GM12875 (cell line): ENCODE data around the gene ACTL8.
A peak's percentile ranks its signal among the peaks of the same experiment; 100 is the strongest.

Source experiments
- H3K4me3 ChIP-seq: one replicate; pipeline ENCODE4 v1.5.1; 2011; ENCODE audit warnings: low read depth, low read length, control low read depth
- CTCF ChIP-seq: IDR thresholded peaks from 2 replicates; pipeline ENCODE4 v1.5.1; 2011; ENCODE audit warnings: low read depth, mild to moderate bottlenecking, control low read depth, inconsistent platforms, low read length, moderate library complexity, borderline replicate concordance; ENCODE audit not compliant: insufficient read depth

The ACTL8 gene

GRCh38 chr1:17755120-17755519, at the start of gene ACTL8:
Gene ACTL8, plus strand, starts transcription at chr1:17755333. Its CDS starts 67,676 bp downstream, at chr1:17823009.
- peak; percentile 48; the same call in 1 of the 2 replicates for TF ChIP-seq CTCF
- no peak within 1 kb of the TSS for H3K4me3 ChIP-seq

GRCh38 chr1:17706445-17706844, 48.7 kb upstream of the ACTL8 start:
- no peak overlapping the region for H3K4me3 ChIP-seq
- no peak for TF ChIP-seq CTCF

GRCh38 chr1:17709981-17710380, 45.2 kb upstream of the ACTL8 start:
- no peak overlapping the region for H3K4me3 ChIP-seq
- no peak for TF ChIP-seq CTCF

GRCh38 chr1:17710889-17711576, 44.1 kb upstream of the ACTL8 start:
- no peak for TF ChIP-seq CTCF

GRCh38 chr1:17711577-17711910, 43.6 kb upstream of the ACTL8 start:
- no peak for TF ChIP-seq CTCF
- H3K4me3 ChIP-seq = no peak overlapping the region

More at GRCh38 chr1:17710889-17711576, 44.1 kb upstream of the ACTL8 start:
- no peak overlapping the region for H3K4me3 ChIP-seq

GRCh38 chr1:17711941-17712340, 43.2 kb upstream of the ACTL8 start:
- H3K4me3 ChIP-seq = no peak overlapping the region
- no peak for TF ChIP-seq CTCF

GRCh38 chr1:17713993-17714392, 41.1 kb upstream of the ACTL8 start:
- no peak overlapping the region for H3K4me3 ChIP-seq
- TF ChIP-seq CTCF = no peak
